Stimulated activated naive CD8-positive, alpha-beta T cell treated with anti-CD3 and anti-CD28 coated beads, Interleukin-15, Interleukin-2, amounts not matched to agents 100 ng/mL and 50 ng/mL, for 24 hours (primary cell): ENCODE data around the gene SHISA3.
"Not testable (repeated sequence)": the region's sequence is repeated elsewhere in the genome, so short reads cannot be mapped to it uniquely, and the experiment has no call there.

ENCODE experiments used
- H3K27ac Mint-ChIP-seq: one replicate; pipeline ENCODE4 v1.8.0; 2021; ENCODE audit warnings: mild to moderate bottlenecking, mixed read lengths
- H3K27me3 Mint-ChIP-seq: one replicate; pipeline ENCODE4 v1.8.0; 2021; ENCODE audit warnings: mixed read lengths
- H3K36me3 Mint-ChIP-seq: one replicate; pipeline ENCODE4 v1.8.0; 2021; ENCODE audit warnings: low read depth, mixed read lengths
- H3K4me1 Mint-ChIP-seq: one replicate; pipeline ENCODE4 v1.8.0; 2021; ENCODE audit warnings: low read depth, mixed read lengths
- H3K4me3 Mint-ChIP-seq: one replicate; pipeline ENCODE4 v1.8.0; 2021; ENCODE audit warnings: mild to moderate bottlenecking, mixed read lengths
- H3K9me3 Mint-ChIP-seq: one replicate; pipeline ENCODE4 v1.8.0; 2021; ENCODE audit warnings: mixed read lengths

SHISA3 gene

DNA sequence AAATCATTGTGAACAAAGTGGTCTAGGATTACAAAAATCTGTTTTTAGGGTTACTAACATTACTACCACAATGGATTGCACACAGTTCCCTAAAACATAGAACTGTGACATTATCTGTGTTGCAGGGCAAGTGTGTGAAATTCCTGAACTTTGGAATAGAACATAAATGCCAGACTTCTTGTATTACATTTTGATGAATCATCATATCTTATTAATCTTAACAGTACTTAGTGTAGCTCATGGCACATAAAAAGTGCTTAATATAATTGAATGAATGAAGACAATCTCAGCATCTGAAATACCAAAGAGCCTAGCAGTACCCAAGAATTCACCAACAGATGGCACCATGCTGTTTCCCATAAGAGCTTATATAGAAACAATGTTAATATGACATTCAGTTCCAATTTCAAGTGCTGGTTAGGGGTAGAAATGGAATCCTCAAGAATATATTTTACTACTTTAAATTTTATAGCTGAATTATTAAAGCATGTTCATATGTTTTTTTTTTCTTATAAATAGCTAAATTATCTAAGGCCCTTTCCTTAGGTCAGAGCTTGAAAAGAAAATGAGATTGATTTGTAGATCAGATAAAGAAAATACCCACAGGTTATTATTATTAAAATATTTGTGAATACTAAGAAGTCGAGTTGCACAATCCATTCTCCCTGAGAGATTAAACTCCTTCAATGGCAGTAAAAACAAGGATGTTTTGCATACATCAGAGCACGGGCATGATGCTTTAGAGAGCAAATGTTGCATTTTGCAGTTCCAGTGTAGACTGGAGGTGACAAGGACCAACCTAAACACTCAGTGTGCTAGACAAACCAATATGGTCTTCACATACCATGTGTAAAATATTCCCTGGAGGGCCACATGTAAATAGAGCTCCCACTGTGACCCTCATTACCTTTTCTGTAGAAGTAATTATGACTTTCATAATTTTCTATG lies 25.7 kb upstream of the SHISA3 start:
- Mint-ChIP-seq H3K27me3 (peaks cover 16% of the 10 kb centered on the region), H3K4me1 (no peaks in the 10 kb centered on the region), H3K9me3 (peaks cover 5% of the 10 kb centered on the region), H3K4me3 (no peak overlapping the region), H3K36me3 (no peaks in the 10 kb centered on the region), H3K27ac (no peak overlapping the region)

DNA sequence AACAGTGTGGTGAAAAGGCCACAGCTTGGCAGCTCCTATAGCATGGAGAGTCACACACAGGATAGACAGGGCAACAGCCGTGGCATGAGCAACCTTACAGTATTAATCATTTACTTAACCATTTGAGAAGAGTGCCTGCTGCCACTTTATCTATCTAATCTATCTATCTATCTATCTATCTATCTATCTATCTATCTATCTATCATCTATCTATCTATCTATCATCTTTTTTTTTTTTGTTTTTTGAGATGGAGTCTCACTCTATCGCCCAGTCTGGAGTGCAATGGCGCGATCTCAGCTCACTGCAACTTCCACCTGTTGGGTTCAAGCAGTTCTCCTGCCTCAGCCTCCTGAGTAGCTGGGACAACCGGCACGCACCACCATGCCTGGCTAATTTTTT lies 25.0 kb upstream of the SHISA3 start:
- H3K27ac Mint-ChIP-seq, H3K4me1 Mint-ChIP-seq, H3K36me3 Mint-ChIP-seq, H3K4me3 Mint-ChIP-seq, H3K9me3 Mint-ChIP-seq: not testable (repeated sequence)
- H3K27me3 Mint-ChIP-seq: peaks cover 20% of the 10 kb centered on the region

DNA sequence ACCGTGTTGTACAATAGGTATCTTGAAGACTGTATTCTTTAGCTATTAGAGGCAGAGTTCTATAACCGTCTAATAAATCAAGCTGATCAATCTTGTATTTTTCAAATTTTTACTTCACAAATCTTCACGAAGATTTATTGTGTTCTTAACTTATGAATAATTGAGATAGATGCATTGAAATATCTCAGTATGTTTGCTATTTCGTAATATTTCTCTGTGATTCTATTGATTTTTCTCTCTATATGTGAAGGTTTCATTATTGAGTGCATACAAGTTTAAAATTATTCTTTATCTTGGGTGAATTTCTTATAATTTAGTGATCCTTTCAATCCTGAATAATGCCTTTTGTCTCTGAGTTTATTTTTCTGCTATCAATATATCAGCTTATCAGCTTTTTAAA lies 19.8 kb upstream of the SHISA3 start:
- no peak overlapping the region for H3K27ac Mint-ChIP-seq
- peaks cover 5% of the 10 kb centered on the region for H3K9me3 Mint-ChIP-seq

DNA sequence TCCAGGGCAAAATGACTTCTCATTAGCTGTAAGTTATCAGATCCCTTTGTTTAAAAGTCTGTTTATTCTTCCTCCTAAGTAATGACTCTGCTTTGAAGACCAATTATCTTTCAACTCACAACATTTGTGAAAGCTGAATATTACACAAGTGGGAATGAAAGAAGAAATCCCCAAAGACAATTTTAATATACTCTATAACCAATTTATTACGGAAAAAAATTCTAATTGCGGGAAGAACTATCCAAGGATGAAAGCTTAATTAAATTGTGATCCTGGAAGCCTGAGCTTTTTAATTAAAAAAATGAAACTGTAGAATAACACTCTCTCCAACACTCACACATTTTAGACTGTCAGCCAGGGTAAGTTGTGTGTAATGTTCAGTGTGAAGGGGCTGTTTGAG lies 15.6 kb upstream of the SHISA3 start:
- Mint-ChIP-seq H3K36me3 (no peaks in the 10 kb centered on the region), H3K27ac (no peak overlapping the region), H3K4me3 (no peak overlapping the region), H3K4me1 (no peaks in the 10 kb centered on the region), H3K9me3 (no peaks in the 10 kb centered on the region), H3K27me3 (peaks cover 28% of the 10 kb centered on the region)

More for the DNA sequence above, 19.8 kb upstream of the SHISA3 start:
- H3K4me3 Mint-ChIP-seq: no peak overlapping the region
- H3K36me3 Mint-ChIP-seq: no peaks in the 10 kb centered on the region
- peaks cover 41% of the 10 kb centered on the region for H3K27me3 Mint-ChIP-seq
- no peaks in the 10 kb centered on the region for H3K4me1 Mint-ChIP-seq

DNA sequence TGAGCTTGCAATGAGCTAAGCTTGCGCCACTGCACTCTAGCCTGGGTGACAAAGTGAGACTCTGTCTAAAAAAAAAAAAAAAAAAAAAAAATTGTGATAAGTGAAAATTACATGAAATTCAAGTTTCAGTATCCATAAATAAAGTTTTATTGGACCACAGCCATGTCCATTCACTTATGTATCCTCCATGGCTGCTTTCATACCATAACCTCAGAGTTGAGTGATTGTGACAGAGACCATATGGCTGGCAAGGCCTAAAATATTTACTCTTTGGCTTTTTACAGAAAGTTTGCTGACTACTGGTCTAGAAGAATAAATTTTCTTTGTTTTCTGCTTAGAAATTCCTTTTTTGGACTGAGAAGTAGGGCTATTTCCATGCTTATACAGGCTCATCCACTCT lies 11.8 kb upstream of the SHISA3 start:
- Mint-ChIP-seq H3K4me3 (no peak overlapping the region), H3K36me3 (no peaks in the 10 kb centered on the region), H3K27me3 (peaks cover 14% of the 10 kb centered on the region), H3K27ac (no peak overlapping the region), H3K9me3 (no peaks in the 10 kb centered on the region), H3K4me1 (no peaks in the 10 kb centered on the region)

DNA sequence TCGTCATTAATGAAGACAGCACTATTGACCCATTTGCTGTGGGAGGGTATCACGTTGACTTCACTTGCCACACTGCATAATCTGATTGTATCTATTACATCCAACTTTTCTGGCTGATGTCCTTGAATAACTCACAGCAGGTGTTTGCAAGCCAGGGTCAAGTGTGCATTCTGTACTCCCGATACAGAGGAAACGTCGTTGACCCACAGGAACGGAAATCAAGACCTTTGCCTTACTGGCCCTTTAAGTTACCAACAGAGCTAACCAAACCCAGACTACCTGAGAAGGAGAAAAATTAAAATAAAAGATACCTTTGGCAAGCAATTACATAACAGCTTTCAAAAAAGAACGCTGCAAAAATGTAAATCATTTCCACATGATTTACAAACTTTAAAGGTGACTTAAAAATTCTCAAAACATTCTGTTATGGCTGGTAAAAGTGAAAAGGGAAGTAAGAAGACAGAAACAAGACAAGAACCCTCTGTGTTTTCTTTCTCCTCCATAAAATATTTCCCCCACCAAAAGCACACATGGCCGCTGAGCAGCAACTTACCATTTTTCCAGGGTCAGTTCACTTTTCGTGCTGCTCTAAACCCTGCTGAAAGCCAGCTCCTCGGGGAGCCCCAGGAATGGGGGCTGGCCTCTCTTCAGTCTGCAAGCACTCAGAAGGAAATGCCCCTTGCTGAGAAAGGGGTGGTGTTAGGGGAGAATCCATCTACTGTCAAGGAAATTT lies 6.5 kb upstream of the SHISA3 start:
- no peak overlapping the region for H3K27ac Mint-ChIP-seq
- no peak overlapping the region for H3K4me3 Mint-ChIP-seq
- H3K4me1 Mint-ChIP-seq: no peaks in the 10 kb centered on the region
- H3K27me3 Mint-ChIP-seq: peaks cover 21% of the 10 kb centered on the region
- no peaks in the 10 kb centered on the region for H3K36me3 Mint-ChIP-seq
- no peaks in the 10 kb centered on the region for H3K9me3 Mint-ChIP-seq

DNA sequence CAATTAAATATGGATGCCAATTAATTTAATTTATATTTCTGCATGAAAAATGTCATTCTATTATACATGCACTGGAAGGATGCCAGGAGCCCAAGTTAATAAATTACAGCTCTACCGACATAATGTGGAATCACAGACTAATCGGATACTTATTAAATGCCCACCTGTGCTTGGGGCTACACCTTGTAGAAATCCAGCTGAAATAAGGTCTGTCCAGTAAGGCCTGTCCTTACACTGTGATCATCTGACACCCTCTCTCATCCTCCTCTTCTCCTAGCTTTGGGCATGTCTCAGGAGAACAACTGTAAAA lies 6.0 kb upstream of the SHISA3 start:
- no peak overlapping the region for H3K27ac Mint-ChIP-seq
- H3K4me1 Mint-ChIP-seq: peaks cover 2% of the 10 kb centered on the region
- no peaks in the 10 kb centered on the region for H3K36me3 Mint-ChIP-seq
- no peaks in the 10 kb centered on the region for H3K9me3 Mint-ChIP-seq
- H3K4me3 Mint-ChIP-seq: no peak overlapping the region
- H3K27me3 Mint-ChIP-seq: peaks cover 25% of the 10 kb centered on the region

DNA sequence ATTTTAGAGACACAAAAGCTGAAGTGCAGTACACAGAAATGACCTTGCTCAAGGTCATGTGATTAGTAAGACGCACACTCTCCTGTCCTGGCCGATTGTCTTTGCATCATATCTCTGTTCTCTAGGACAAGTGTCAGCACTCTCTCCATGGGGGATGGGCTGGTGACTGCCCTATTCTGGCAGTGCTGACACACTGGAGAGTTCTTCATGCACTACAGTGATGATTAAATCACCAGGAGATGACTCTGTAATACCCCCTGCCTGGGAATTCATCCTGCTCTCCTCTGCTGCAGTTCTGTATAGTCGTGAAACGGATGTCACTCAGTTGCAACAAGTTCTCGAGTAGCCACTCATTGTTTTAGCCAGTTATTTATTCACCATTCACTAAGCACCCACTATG lies 5.3 kb upstream of the SHISA3 start:
- Mint-ChIP-seq H3K4me1 (peaks cover 8% of the 10 kb centered on the region), H3K4me3 (no peak overlapping the region), H3K9me3 (no peaks in the 10 kb centered on the region), H3K27me3 (peaks cover 32% of the 10 kb centered on the region), H3K27ac (no peak overlapping the region), H3K36me3 (no peaks in the 10 kb centered on the region)

DNA sequence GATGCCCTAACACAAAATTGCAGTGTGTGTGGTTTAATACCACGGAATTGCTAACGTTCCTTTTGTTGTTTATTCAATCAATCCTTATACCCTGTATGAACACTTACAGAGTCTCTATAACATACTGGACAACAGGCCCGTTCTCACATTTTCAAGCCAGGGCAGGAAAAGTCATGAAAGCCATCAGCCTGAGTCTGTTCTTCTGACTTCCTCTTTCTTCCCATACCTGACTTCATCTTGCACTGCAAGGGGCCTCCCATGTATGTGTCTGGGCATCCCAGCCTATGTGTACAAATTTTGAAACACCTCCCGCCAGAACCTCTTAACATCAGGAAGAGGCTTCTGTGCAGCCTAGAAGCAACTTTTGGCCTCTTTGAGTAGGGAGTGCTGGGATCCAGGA lies 4.9 kb upstream of the SHISA3 start:
- peaks cover 36% of the 10 kb centered on the region for H3K27me3 Mint-ChIP-seq
- no peak overlapping the region for H3K4me3 Mint-ChIP-seq
- H3K9me3 Mint-ChIP-seq: no peaks in the 10 kb centered on the region
- peaks cover 12% of the 10 kb centered on the region for H3K4me1 Mint-ChIP-seq
- H3K27ac Mint-ChIP-seq: no peak overlapping the region
- H3K36me3 Mint-ChIP-seq: no peaks in the 10 kb centered on the region

DNA sequence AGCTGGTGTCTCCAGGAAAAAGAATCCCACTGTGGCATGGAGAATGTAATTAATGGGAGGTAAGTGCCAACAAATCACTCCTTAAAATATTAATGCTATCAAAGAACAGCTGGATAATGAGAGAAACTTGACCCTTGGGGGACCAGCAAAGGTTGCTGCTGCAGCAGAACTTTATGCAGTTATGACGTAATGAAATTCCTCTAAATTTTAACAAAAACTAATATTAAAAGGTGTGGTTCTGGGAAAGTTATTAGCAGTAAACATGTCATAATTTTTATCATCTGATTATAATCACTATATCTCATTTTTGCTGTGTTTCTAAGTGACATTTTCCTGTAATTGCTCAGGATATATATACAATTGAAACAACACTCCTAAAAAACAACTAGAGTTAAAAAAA lies 1.7 kb upstream of the SHISA3 start:
- Mint-ChIP-seq H3K27me3 (peaks cover 63% of the 10 kb centered on the region), H3K27ac (no peak overlapping the region), H3K9me3 (no peaks in the 10 kb centered on the region), H3K4me3 (no peak overlapping the region), H3K4me1 (peaks cover 33% of the 10 kb centered on the region), H3K36me3 (no peaks in the 10 kb centered on the region)

DNA sequence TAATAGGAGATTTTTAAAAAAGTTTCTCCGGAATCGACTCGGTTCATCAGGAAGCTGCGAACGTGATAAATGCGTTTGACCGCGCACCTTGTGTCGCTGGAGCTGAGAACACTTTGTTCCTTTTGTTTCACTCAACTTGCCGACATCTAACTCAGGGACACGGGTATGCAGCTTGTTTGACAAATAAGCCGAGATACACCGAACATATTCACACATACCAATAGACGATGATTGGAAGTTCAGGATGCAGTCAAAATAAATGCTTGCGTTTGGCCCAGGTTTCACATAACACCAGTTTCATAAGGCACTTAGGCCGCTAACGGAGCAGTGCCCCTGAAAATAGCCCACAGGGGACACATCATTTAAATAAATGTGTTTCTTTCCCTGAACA lies 932 bp upstream of the SHISA3 start:
- Mint-ChIP-seq H3K36me3 (no peaks in the 10 kb centered on the region), H3K9me3 (no peaks in the 10 kb centered on the region), H3K4me1 (peaks cover 33% of the 10 kb centered on the region)

DNA sequence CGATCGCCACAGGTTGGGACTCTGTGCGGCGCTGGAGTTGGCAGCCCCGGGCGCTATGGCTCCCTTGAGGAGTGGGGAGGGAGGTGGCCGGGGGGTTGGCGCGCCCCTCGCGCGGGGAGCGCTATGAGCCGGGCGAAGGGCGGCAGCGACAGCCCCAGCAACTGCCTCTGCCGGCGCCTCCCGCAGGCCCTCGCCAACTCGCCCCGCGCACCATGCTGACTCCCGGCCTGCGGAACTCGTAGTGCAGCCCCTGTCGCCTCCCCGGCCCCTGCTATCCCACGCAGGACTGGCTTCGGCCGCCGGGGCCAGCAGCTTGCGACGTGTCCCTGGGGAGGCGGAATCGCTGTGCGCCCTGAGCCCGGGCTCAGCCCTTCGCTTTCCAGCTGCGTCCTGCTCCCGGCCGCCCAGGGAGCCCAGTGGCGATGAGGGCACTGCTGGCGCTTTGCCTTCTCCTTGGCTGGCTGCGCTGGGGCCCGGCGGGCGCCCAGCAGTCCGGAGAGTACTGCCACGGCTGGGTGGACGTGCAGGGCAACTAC lies 415 bp downstream of the SHISA3 start:
- Mint-ChIP-seq H3K27me3 (peaks cover 73% of the 10 kb centered on the region), H3K36me3 (no peaks in the 10 kb centered on the region), H3K4me3 (peak overlapping the region; percentile 74), H3K27ac (no peak overlapping the region), H3K4me1 (peaks cover 33% of the 10 kb centered on the region), H3K9me3 (no peaks in the 10 kb centered on the region)

More for the DNA sequence above, 932 bp upstream of the SHISA3 start:
- Mint-ChIP-seq H3K27me3 (peaks cover 70% of the 10 kb centered on the region), H3K4me3 (peak overlapping the region; percentile 74), H3K27ac (peak overlapping the region; percentile 11)

DNA sequence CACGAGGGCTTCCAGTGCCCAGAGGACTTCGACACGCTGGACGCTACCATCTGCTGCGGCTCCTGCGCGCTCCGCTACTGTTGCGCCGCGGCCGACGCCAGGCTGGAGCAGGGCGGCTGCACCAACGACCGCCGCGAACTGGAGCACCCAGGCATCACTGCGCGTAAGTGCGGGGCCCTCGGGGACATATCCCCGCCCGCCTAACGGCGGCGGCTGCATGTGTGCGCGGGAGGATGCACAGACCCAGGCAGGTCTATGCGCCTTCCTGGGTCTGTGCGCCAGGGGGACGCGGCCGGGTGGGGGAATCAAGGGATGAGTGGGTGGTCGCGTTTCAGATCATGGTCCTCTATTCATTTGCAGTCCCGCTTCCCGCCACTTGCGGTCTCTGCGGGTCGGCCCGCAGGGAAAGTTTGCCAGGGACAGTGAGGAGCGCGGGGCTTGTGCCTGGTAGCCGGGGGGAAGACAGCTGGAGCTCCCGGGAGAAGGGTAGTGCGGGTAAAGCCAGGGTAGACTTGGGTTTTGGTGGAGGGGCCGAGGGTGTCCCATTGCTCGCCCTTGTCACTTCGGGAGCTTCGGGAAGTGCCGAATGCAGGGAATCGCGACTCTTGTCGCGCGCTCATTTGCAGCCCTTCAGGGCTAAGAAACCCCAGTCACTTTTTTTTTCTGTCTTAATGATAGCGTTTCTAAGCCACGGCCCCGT lies 1.0 kb downstream of the SHISA3 start:
- no peak overlapping the region for H3K27ac Mint-ChIP-seq
- peaks cover 71% of the 10 kb centered on the region for H3K27me3 Mint-ChIP-seq
- H3K9me3 Mint-ChIP-seq: no peaks in the 10 kb centered on the region
- H3K36me3 Mint-ChIP-seq: no peaks in the 10 kb centered on the region
- peak overlapping the region; percentile 74 for H3K4me3 Mint-ChIP-seq
- H3K4me1 Mint-ChIP-seq: peaks cover 33% of the 10 kb centered on the region

DNA sequence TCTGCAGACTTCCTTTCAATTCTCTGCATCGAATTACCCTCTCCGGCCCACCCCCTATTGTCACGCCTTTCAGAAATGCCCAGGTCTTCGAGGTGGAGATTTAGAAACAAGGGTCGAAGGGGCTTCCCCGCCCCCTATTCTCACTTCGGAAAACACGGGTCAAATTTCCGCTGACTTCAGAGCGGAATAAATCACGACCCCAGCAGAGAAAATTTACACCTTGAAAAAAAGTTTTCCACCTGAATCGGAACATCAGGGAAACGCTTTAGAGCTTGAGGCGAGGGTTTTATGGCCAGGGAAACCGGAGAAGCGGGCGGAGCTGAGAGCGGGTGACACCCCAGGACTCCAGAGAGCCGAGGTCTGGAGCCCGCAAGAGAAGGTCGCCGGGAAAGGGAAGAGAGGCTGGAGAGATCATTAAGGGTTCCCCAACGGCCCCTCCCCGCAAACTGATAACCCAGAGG lies 1.6 kb downstream of the SHISA3 start:
- H3K36me3 Mint-ChIP-seq: no peaks in the 10 kb centered on the region
- peaks cover 70% of the 10 kb centered on the region for H3K27me3 Mint-ChIP-seq
- H3K27ac Mint-ChIP-seq: no peak overlapping the region
- peaks cover 33% of the 10 kb centered on the region for H3K4me1 Mint-ChIP-seq
- no peaks in the 10 kb centered on the region for H3K9me3 Mint-ChIP-seq
- H3K4me3 Mint-ChIP-seq: peak overlapping the region; percentile 74

DNA sequence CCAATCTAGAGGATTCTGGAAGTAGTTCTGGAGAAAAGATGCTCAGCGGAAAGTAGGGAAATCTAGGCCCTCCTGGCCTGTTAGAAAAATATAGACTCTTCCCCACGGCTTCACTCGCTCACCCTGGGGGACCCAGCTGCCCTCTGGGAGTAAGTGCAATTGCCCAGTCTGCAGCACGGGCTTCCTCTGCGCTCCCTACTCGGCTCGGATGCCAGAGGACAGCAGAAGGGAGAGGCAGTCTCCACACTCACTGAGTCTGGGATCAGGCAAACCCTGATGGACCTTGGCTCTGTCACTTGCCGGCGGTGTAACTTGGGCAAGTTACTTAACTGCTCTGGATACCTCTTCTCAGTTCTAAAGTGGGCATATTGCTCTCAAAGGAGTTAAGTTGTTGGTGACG lies 2.1 kb downstream of the SHISA3 start:
- Mint-ChIP-seq H3K9me3 (no peaks in the 10 kb centered on the region), H3K27me3 (peaks cover 70% of the 10 kb centered on the region), H3K4me3 (no peak overlapping the region), H3K4me1 (peaks cover 33% of the 10 kb centered on the region), H3K27ac (no peak overlapping the region), H3K36me3 (no peaks in the 10 kb centered on the region)
